Measurements from ENCODE around the gene DOCK8.

DOCK8 gene

GRCh38 chr9:270657-271237 lies 56.1 kb downstream of the DOCK8 start:
- no peak for DNase-seq

GRCh38 chr9:272251-273213 lies 57.9 kb downstream of the DOCK8 start:
- DNase-seq, result no peak

- DNase-seq, result no peak
Measured at GRCh38 chr9:274406-274805, 59.7 kb downstream of the DOCK8 start.

- no peak for DNase-seq
Measured at GRCh38 chr9:277601-278295, 63.1 kb downstream of the DOCK8 start.

- no peak for DNase-seq
Measured at GRCh38 chr9:278651-279050, 64.0 kb downstream of the DOCK8 start.

GRCh38 chr9:279674-280073 lies 65.0 kb downstream of the DOCK8 start:
- DNase-seq, result no peak

GRCh38 chr9:281741-282645 lies 67.3 kb downstream of the DOCK8 start:
- DNase-seq, result no peak

GRCh38 chr9:286071-286740 lies 71.5 kb downstream of the DOCK8 start:
- DNase-seq, result no peak

GRCh38 chr9:289121-289520 lies 74.5 kb downstream of the DOCK8 start:
- no peak for DNase-seq

- no peak for DNase-seq
Measured at GRCh38 chr9:292915-293314, 78.2 kb downstream of the DOCK8 start.

- no peak for DNase-seq
Measured at GRCh38 chr9:295576-295975, 80.9 kb downstream of the DOCK8 start.

GRCh38 chr9:296411-296810 lies 81.7 kb downstream of the DOCK8 start:
- DNase-seq, result no peak

- no peak for DNase-seq
Measured at GRCh38 chr9:297104-297972, 82.7 kb downstream of the DOCK8 start.

- no peak for DNase-seq
Measured at GRCh38 chr9:303502-303901, 88.8 kb downstream of the DOCK8 start.

GRCh38 chr9:304106-304505 lies 89.4 kb downstream of the DOCK8 start:
- no peak for DNase-seq

GRCh38 chr9:304519-305185 lies 90.0 kb downstream of the DOCK8 start:
- no peak for DNase-seq

GRCh38 chr9:306907-307306 lies 92.2 kb downstream of the DOCK8 start:
- DNase-seq, result no peak

GRCh38 chr9:311841-312240 lies 97.2 kb downstream of the DOCK8 start:
- no peak for DNase-seq

- peak; percentile 52 to 59 for DNase-seq
Measured at GRCh38 chr9:312596-313320, 98.1 kb downstream of the DOCK8 start.

Measured in NCI-H1930 (cell line).